GM12878 (cell line): ENCODE measurements around the gene ARVCF. TPM values are rescaled to one million over a fixed set of nuclear protein-coding genes. Genes with fewer than 3 reads are reported as not detected.

ENCODE experiments used
- ATAC-seq: fragments of 200-7000 bp; cut with Tn5 transposase; 3 replicates; pipeline ENCODE4 v1.9.1; 2020; ENCODE audit warnings: mild to moderate bottlenecking, moderate library complexity
- BruUV-seq: library from RNA; stranded (reverse); fragments of 400-500 nt; replicated peaks from 2 replicates; lab custom pipeline; 2021; lab: Mats Ljungman, UMichigan
- CTCF ChIA-PET: fragments of 300-600 bp; sonication (Branson Sonifier 250); formaldehyde crosslinking; extraction: SDS; loops from one replicate; lab custom pipeline; 2021; ENCODE audit warnings: inconsistent platforms; lab: Yijun Ruan, JAX
- POLR2A ChIA-PET: fragments of 350-600 bp; formaldehyde crosslinking; extraction: SDS; loops from one replicate; lab custom pipeline; 2021; ENCODE audit warnings: inconsistent platforms; lab: Charles Lee
- RAD21 ChIA-PET: fragments of 300-600 bp; sonication (Branson Sonifier 250); formaldehyde crosslinking; loops from one replicate; lab custom pipeline; 2023; ENCODE audit warnings: antibody characterized with exemption; ENCODE audit not compliant: unreplicated experiment; lab: Charles Lee
- SMC1A ChIA-PET: fragments of 300-600 bp; sonication (Branson Sonifier 250); formaldehyde crosslinking; loops from one replicate; lab custom pipeline; 2023; ENCODE audit not compliant: unreplicated experiment, uncharacterized antibody; lab: Charles Lee
- DNase-seq: peaks from one replicate; pipeline ENCODE4 v3.0.0-alpha.2; 2011; ENCODE audit warnings: low read depth, low spot score
- FAIRE-seq: peaks from 3 replicates; lab custom pipeline; 2011; peaks lifted over from hg19 to GRCh38; lab: Jason Lieb, UNC
- H2AFZ ChIP-seq: 2 replicates; pipeline ENCODE4 v1.6.0; 2011; ENCODE audit warnings: low read depth, low read length, control low read depth; ENCODE audit not compliant: control insufficient read depth
- H3K27ac ChIP-seq: 2 replicates; pipeline ENCODE4 v1.5.1; 2011; ENCODE audit warnings: control low read depth; ENCODE audit not compliant: control insufficient read depth, insufficient read depth
- H3K27me3 ChIP-seq, 2 experiments: replicated peaks in 1 of 2; 2 replicates each; pipeline versions ENCODE4 v1.6.0 to v1.6.1; 2011; ENCODE audit warnings: low read length in 1 of 2; ENCODE audit not compliant: control insufficient read depth in 2 of 2, insufficient read depth in 2 of 2
- H3K36me3 ChIP-seq, 2 experiments: 2 replicates each; pipeline ENCODE4 v1.5.1; 2011; ENCODE audit warnings: low read length in 1 of 2; ENCODE audit not compliant: control insufficient read depth in 2 of 2, insufficient read depth in 2 of 2
- H3K4me1 ChIP-seq: 2 replicates; pipeline ENCODE4 v1.6.1; 2011; ENCODE audit warnings: mild to moderate bottlenecking, low read length, moderate library complexity, mixed read lengths; ENCODE audit not compliant: control insufficient read depth, insufficient read depth
- H3K4me2 ChIP-seq: 2 replicates; pipeline ENCODE4 v1.6.0; 2011; ENCODE audit warnings: control low read depth; ENCODE audit not compliant: control insufficient read depth, insufficient read depth
- H3K4me3 ChIP-seq: fragments of 200-600 bp; sonication (generic); 2 replicates; pipeline ENCODE4 v1.5.1; 2016
- H3K79me2 ChIP-seq: 2 replicates; pipeline ENCODE4 v1.6.0; 2011; ENCODE audit warnings: low read length; ENCODE audit not compliant: control insufficient read depth, insufficient read depth
- H3K9ac ChIP-seq: 2 replicates; pipeline ENCODE4 v1.8.0; 2011; ENCODE audit warnings: low read length, control low read depth, mixed read lengths; ENCODE audit not compliant: control insufficient read depth, insufficient read depth
- H3K9me3 ChIP-seq: replicated peaks from 3 replicates; pipeline ENCODE4 v1.5.1; 2011; ENCODE audit warnings: mild to moderate bottlenecking, low read length; ENCODE audit not compliant: control insufficient read depth, insufficient read depth
- H4K20me1 ChIP-seq: 2 replicates; pipeline ENCODE4 v1.6.0; 2011; ENCODE audit not compliant: control insufficient read depth, insufficient read depth
- CHD4 ChIP-seq: fragments of 200-600 bp; sonication (generic); IDR thresholded peaks from 2 replicates; pipeline ENCODE4 v1.6.1; 2016; ENCODE audit warnings: mild to moderate bottlenecking
- CREB1 ChIP-seq: IDR thresholded peaks from 2 replicates; pipeline ENCODE4 v1.6.1; 2012; ENCODE audit warnings: low read depth, mild to moderate bottlenecking, inconsistent platforms
- EED ChIP-seq: sonication (generic); IDR thresholded peaks from 2 replicates; pipeline ENCODE4 v1.6.1; 2016; ENCODE audit warnings: antibody characterized with exemption, low read depth
- FOXM1 ChIP-seq: IDR thresholded peaks from 2 replicates; pipeline ENCODE4 v1.6.1; 2012; ENCODE audit warnings: low read depth, mild to moderate bottlenecking, inconsistent platforms, low read length, moderate library complexity
- HDAC6 ChIP-seq: fragments of 200-600 bp; sonication (generic); IDR thresholded peaks from one replicate; pipeline ENCODE4 v1.8.0; 2017; ENCODE audit warnings: antibody characterized with exemption; ENCODE audit not compliant: unreplicated experiment
- IKZF2 ChIP-seq, 2 experiments: fragments of 450-650 bp; IDR thresholded peaks; 2 replicates each; pipeline ENCODE4 v1.6.1; 2017; ENCODE audit warnings: mild to moderate bottlenecking in 2 of 2, moderate library complexity in 2 of 2
- IRF4 ChIP-seq: IDR thresholded peaks from 2 replicates; pipeline ENCODE4 v1.6.1; 2011; ENCODE audit warnings: low read depth, low read length
- JUNB ChIP-seq: IDR thresholded peaks from 2 replicates; pipeline ENCODE4 v1.6.1; 2016; ENCODE audit warnings: antibody characterized with exemption, mild to moderate bottlenecking
- KAT2A ChIP-seq: conservative IDR thresholded peaks from 2 replicates; pipeline ENCODE4 v1.6.1; 2011; ENCODE audit warnings: low read depth, low read length; ENCODE audit not compliant: control insufficient read depth
- MYC ChIP-seq: IDR thresholded peaks from 2 replicates; pipeline ENCODE4 v1.6.1; 2011; ENCODE audit warnings: mild to moderate bottlenecking, low read length, moderate library complexity, inconsistent platforms; ENCODE audit not compliant: insufficient read depth, insufficient replicate concordance, insufficient read length, severe bottlenecking
- NFIC ChIP-seq: IDR thresholded peaks from 2 replicates; pipeline ENCODE4 v1.6.1; 2012; ENCODE audit warnings: low read depth, mild to moderate bottlenecking, inconsistent platforms, low read length, moderate library complexity
- PBX3 ChIP-seq: IDR thresholded peaks from 2 replicates; pipeline ENCODE4 v1.6.1; 2011; ENCODE audit warnings: mild to moderate bottlenecking, low read depth, low read length, moderate library complexity; ENCODE audit not compliant: insufficient replicate concordance
- POLR2A ChIP-seq: IDR thresholded peaks from 2 replicates; pipeline ENCODE4 v1.6.1; 2011; ENCODE audit warnings: low read depth, mild to moderate bottlenecking, low read length
- SIX5 ChIP-seq: IDR thresholded peaks from 2 replicates; pipeline ENCODE4 v1.6.1; 2011; ENCODE audit warnings: mild to moderate bottlenecking, low read depth, low read length, moderate library complexity; ENCODE audit not compliant: severe bottlenecking
- SPI1 ChIP-seq: IDR thresholded peaks from 2 replicates; pipeline ENCODE4 v1.6.1; 2011; ENCODE audit warnings: low read depth, mild to moderate bottlenecking, low read length, moderate library complexity, borderline replicate concordance; ENCODE audit not compliant: insufficient read depth
- SRF ChIP-seq, 2 experiments: IDR thresholded peaks; 2 replicates each; pipeline ENCODE4 v1.6.1; 2011; ENCODE audit warnings: low read depth in 2 of 2, low read length in 2 of 2, mild to moderate bottlenecking in 1 of 2, moderate library complexity in 1 of 2
- TCF7 ChIP-seq: IDR thresholded peaks from 2 replicates; pipeline ENCODE4 v1.6.1; 2014; ENCODE audit warnings: antibody characterized with exemption, borderline replicate concordance
- ZNF24 ChIP-seq: fragments of 450-650 bp; IDR thresholded peaks from 2 replicates; pipeline ENCODE4 v1.6.1; 2017; ENCODE audit warnings: antibody characterized with exemption, mild to moderate bottlenecking
- WGBS: methylation state at CpG from one replicate; pipeline ENCODE4 v1.1.6; 2016; ENCODE audit warnings: low lambda C conversion rate; ENCODE audit not compliant: insufficient replicate concordance, insufficient coverage; ENCODE audit errors: missing lambda C conversion rate; 5-methylcytosine and 5-hydroxymethylcytosine counted together
- in situ Hi-C: fragments of 300-500 bp; cut with MboI; formaldehyde crosslinking; loops from 9 replicates; pipeline ENCODE4 v1.14.3; 2018; ENCODE audit warnings: mixed read lengths
- intact Hi-C: fragments of 100-400 bp; cut with micrococcal nuclease; formaldehyde crosslinking; loops from one replicate; pipeline ENCODE4 v1.14.2; 2022; ENCODE audit not compliant: unreplicated experiment
- polyA plus RNA-seq, 11 experiments: library from polyadenylated mRNA; depleted of rRNA in 4 of 11; unstranded in 6 of 11; stranded (reverse) in 5 of 11; fragments of >200 nt; fragmentation: Nextera tagmentation in 4 of 11; fragmentation: Illumina TruSeq in 1 of 11; extraction: Ambion mirVana in 4 of 11; extraction: Trizol in 1 of 11; gene quantifications; 1 replicate in 1 of 11; 2 replicates in 10 of 11; pipeline versions ENCODE4 v1.2.1 to v1.2.3, GENCODE V29; 2011 to 2016; ENCODE audit warnings: inconsistent platforms in 2 of 11, missing spikeins in 2 of 11, low read depth in 1 of 11
- total RNA-seq, 4 experiments: library from RNA; depleted of rRNA in 3 of 4; stranded (reverse); fragments of >200 nt in 3 of 4; fragmentation: Illumina TruSeq in 1 of 4; extraction: Trizol in 1 of 4; gene quantifications; 2 replicates each; pipeline versions ENCODE4 v1.2.1 to v1.2.3, GENCODE V29; 2013 to 2021

The ARVCF gene
- total and polyA plus RNA-seq, 10 of the 15 experiments (the other 5 are each of a cell fraction or from before 2014, with no cell fraction given) = 0.13 to 1.9 (median 1.0) TPM; not detected in 2

GRCh38 chr22:20038574-20038973 is 22.0 kb upstream of the ARVCF start:
- CTCF ChIA-PET = no interaction called here
- H4K20me1 ChIP-seq = no peaks in the 10 kb centered on the region
- intact Hi-C loops (no loop called here), in situ Hi-C loops (no loop called here)
- 95% methylated on average over 7 of the region's 7 CpGs for WGBS
- SMC1A ChIA-PET = no interaction called here
- H3K9ac ChIP-seq = no peak overlapping the region
- RAD21 ChIA-PET = no interaction called here
- H3K36me3 ChIP-seq = peaks cover 0 to 6% of the 10 kb centered on the region in 2 experiments; a peak in 2 of 4 replicates
- no peak overlapping the region for H3K4me3 ChIP-seq
- H3K27ac ChIP-seq = no peak overlapping the region
- POLR2A ChIA-PET = no interaction called here
- H3K4me1 ChIP-seq = peaks cover 39% of the 10 kb centered on the region
- peaks cover 6% of the 10 kb centered on the region; the same call in 2 of the 3 replicates for H3K9me3 ChIP-seq
- H3K27me3 ChIP-seq = no peaks in the 10 kb centered on the region
- DNase-seq (no peak), ATAC-seq (no peak), FAIRE-seq (no peak)
- H3K4me2 ChIP-seq = no peak overlapping the region
- no TSS peak for BruUV-seq
- no peaks in the 10 kb centered on the region for H3K79me2 ChIP-seq
- TF ChIP-seq MYC (no peak), POLR2A (0 out of 2 replicates have a peak, but pooled peaks have one; percentile 23)
- TF ChIP-seq, all 136 proteins: peak for 1
- no peak overlapping the region for H2AFZ ChIP-seq

GRCh38 chr22:20037419-20037818 is 20.8 kb upstream of the ARVCF start:
- DNase-seq (no peak), ATAC-seq (peak; percentile 65), FAIRE-seq (peak; percentile 74)
- Histone ChIP-seq H3K4me1 (peaks cover 45% of the 10 kb centered on the region), H3K9me3 (peaks cover 6% of the 10 kb centered on the region; the same call in 2 of the 3 replicates), H2AFZ (no peak overlapping the region), H4K20me1 (no peaks in the 10 kb centered on the region), H3K36me3 (peaks cover 0 to 3% of the 10 kb centered on the region in 2 experiments; a peak in 2 of 4 replicates), H3K27me3 (no peaks in the 10 kb centered on the region), H3K4me2 (peak overlapping the region; percentile 44), H3K9ac (no peak overlapping the region), H3K79me2 (no peaks in the 10 kb centered on the region), H3K27ac (peak overlapping the region; percentile 34; the same call in 1 of the 2 replicates), H3K4me3 (no peak overlapping the region)
- intact Hi-C loops (no loop called here), in situ Hi-C loops (no loop called here)
- CTCF ChIA-PET = no interaction called here
- SMC1A ChIA-PET = no interaction called here
- 0% methylated on average over 3 of the region's 3 CpGs for WGBS
- RAD21 ChIA-PET = no interaction called here
- no TSS peak for BruUV-seq
- POLR2A ChIA-PET = no interaction called here
- peak; percentile 83 for TF ChIP-seq IRF4
- no peak for TF ChIP-seq HDAC6
- no peak for TF ChIP-seq CHD4
- peak; percentile 67 for TF ChIP-seq PBX3
- TF ChIP-seq KAT2A = no peak
- peak; percentile 59; the same call in 1 of the 2 replicates for TF ChIP-seq FOXM1
- TF ChIP-seq SIX5 = no peak
- TF ChIP-seq EED = peak; percentile 81
- TF ChIP-seq SPI1 = peak; percentile 21; the same call in 1 of the 2 replicates
- TF ChIP-seq CREB1 = peak; percentile 42
- TF ChIP-seq SRF (IDR thresholded peaks at IDR 0.05; ENCODE audit: low read depth in 2 of 2, low read length in 2 of 2) = 0 out of 4 replicates have a peak, but pooled peaks of 1 of the 2 experiments have one; percentile 43
- TF ChIP-seq IKZF2 (IDR thresholded peaks at IDR 0.05) = peak in 1 of 2 experiments; percentile 18; a peak in 1 of 4 replicates
- peak; percentile 80; the same call in 1 of the 2 replicates for TF ChIP-seq NFIC
- TF ChIP-seq ZNF24 = no peak
- TF ChIP-seq JUNB = peak; percentile 96
- peak; percentile 97 for TF ChIP-seq TCF7
